Heart left ventricle (tissue), 13 donors: ENCODE data around the gene GRIN1.

ENCODE experiments used
- POLR2A ChIP-seq, 2 donors: fragments of 450-650 bp; IDR thresholded peaks; one replicate each; pipeline ENCODE4 v1.6.1; 2017; ENCODE audit warnings: antibody characterized with exemption in 2 of 2, mild to moderate bottlenecking in 2 of 2, moderate library complexity in 2 of 2
- TF ChIP-seq, protein P1 (sequence below), 12 donors: fragments of 200-600 bp; sonication (generic) in 4 of 12; IDR thresholded peaks; one replicate each; pipeline versions ENCODE4 v1.5.0 to v1.8.0; 2018 to 2022; ENCODE audit warnings: antibody characterized with exemption in 12 of 12, mild to moderate bottlenecking in 5 of 12
- donor health status: ischemic (EF 13 %, LVEDD 7.1; RV severe dilation, severe dysfunction).
- donor health status: DM: no; HTN: yes; CAD: no.
- donor health status: DM: no; HTN: no; CAD: no.
- donor health status: ischemic (EF 25% LVEDD 6.9; RV normal size, moderate dysfunction).
- donor health status: ischemic (EF 25% LVEDD 5.7; RV mildly dilated, moderate dysfunction).
- donor health status: ischemic (EF 35%, LVEDD 5.7; RV mildly dilated, moderate dysfunction).
- donor health status: nonischemic (EF 11% LVEDD 7.7; RV severe dilation, severe dysfunction).
- donor health status: DM: yes; HTN: yes; CAD: no.
- donor health status: PGD.
- donor health status: ischemic (EF 29% LVEDD 5.4; RV normal size, mild dysfunction).
- donor health status: nonischemic (EF 23%, LVEDD 6.1; RV moderate dilation, normal function).

DNA sequence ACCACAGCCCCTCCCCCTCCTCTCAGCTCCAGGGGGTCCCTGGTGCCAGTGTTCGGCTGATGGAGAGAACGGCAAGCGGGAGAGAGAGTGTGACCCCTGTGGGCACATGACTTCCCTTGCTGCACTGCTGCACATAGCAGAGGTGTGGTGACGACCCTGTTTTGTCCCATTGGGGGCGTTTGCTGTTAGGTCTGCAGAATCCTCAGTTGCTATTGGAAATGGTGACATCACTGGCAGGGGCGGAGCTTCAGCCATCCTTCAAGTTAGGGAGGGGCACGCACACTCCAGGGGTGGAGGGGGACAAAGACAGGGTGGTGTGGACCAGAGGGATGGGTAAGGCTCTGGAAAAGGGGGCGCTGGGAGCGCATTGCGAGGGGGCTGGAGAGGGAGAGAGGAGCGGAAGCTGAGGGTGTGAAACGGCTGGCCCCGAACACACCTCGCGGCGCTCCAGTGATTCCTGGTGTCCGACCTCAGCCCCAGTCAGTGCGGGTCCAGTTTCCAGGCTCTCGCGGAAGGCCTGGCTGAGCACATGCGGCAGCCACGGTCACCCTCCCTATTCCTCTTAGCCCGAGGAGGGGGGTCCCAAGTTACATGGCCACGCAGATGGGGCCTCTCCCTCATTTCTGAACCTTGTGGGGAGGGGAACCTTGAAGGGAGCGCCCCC is 764 bp upstream of the GRIN1 start:
- TF ChIP-seq, protein P1, sequence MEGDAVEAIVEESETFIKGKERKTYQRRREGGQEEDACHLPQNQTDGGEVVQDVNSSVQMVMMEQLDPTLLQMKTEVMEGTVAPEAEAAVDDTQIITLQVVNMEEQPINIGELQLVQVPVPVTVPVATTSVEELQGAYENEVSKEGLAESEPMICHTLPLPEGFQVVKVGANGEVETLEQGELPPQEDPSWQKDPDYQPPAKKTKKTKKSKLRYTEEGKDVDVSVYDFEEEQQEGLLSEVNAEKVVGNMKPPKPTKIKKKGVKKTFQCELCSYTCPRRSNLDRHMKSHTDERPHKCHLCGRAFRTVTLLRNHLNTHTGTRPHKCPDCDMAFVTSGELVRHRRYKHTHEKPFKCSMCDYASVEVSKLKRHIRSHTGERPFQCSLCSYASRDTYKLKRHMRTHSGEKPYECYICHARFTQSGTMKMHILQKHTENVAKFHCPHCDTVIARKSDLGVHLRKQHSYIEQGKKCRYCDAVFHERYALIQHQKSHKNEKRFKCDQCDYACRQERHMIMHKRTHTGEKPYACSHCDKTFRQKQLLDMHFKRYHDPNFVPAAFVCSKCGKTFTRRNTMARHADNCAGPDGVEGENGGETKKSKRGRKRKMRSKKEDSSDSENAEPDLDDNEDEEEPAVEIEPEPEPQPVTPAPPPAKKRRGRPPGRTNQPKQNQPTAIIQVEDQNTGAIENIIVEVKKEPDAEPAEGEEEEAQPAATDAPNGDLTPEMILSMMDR (IDR thresholded peaks at IDR 0.05), result no peak
- TF ChIP-seq POLR2A (IDR thresholded peaks at IDR 0.05), result no peak
